T-helper 9 cell (primary cell): Measurements from ENCODE around the gene RIMKLB.
"Not testable (repeated sequence)": the region's sequence is repeated elsewhere in the genome, so short reads cannot be mapped to it uniquely, and the experiment has no call there.

Source experiments
- DNase-seq: peaks from one replicate; pipeline ENCODE4 v3.0.0-alpha.2; 2020

The RIMKLB gene

DNA sequence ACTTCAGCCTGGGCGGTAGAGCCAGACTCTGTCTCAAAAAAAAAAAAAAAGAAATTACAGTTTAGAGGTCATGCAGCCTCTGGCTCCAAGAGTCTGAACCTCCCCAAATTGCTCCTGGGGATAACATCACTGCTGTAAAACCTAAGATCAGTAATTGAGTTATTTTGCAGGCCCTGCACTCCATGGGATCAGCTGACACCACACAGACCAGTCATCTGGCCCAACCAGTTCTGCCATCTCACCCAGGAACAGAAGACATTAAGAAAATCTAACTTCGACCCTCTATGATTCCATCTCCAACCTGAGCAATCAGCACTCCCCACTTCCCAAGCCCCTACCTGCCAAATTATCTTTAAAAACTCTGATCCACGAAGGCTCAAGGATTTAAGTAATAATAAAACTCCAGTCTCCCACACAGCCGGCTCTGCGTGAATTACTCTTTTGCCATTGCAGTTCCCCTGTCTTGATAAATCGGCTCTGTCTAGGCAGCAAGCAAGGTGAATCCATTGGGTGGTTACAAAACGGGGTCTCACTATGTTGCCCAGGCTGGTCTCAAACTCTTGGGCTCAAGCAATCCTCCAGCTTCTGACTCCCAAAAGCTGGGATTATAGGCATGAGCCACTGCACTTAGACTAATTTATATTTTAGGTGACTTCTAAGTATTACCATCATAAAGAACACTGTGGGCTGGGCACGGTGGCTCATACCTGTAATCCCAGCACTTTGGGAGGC lies 123.1 kb downstream of the RIMKLB start:
- not testable (repeated sequence) for DNase-seq

DNA sequence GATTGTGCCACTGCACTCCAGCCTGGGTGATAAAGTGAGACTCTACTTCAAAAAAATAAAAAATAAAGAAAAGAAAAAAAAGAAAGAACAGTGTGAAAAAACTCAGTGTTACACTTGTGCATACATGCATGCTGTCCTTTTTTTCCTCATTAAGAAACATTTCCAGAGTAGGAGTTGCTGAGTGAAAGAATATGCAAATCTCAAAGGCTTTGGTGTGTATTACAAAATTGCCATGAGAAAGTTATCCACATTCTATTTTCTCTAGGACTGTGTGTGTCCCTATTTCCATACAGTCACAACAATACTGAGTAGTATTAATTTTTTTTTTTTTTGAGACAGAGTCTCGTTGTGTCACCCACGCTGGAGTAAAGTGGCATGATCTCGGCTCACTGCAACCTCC lies 123.8 kb downstream of the RIMKLB start:
- DNase-seq: no peak

DNA sequence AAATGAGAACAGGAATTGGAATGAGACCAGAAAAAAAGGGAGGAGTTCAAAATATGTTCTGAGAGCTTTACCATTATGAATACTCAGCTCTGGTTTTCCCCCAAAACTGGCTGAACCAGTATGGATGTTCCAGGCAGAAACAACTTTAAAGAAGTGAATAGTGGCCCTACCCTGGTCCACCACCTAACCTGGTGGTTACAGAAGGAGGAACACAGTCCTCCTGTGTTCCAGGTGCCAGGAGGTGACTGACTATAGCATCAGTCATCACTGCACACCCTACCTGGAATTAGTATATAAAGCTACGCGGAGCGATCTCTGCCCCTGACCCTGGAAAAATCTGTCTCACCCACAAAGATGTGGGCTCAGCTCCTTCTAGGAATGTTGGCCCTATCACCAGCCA lies 124.5 kb downstream of the RIMKLB start, which contains the start of gene A2ML1:
TSS of gene A2ML1 (plus strand) at position 324 of the 400 bp plus-strand sequence. CDS start at position 355, 31 bp downstream.
- no peak for DNase-seq

DNA sequence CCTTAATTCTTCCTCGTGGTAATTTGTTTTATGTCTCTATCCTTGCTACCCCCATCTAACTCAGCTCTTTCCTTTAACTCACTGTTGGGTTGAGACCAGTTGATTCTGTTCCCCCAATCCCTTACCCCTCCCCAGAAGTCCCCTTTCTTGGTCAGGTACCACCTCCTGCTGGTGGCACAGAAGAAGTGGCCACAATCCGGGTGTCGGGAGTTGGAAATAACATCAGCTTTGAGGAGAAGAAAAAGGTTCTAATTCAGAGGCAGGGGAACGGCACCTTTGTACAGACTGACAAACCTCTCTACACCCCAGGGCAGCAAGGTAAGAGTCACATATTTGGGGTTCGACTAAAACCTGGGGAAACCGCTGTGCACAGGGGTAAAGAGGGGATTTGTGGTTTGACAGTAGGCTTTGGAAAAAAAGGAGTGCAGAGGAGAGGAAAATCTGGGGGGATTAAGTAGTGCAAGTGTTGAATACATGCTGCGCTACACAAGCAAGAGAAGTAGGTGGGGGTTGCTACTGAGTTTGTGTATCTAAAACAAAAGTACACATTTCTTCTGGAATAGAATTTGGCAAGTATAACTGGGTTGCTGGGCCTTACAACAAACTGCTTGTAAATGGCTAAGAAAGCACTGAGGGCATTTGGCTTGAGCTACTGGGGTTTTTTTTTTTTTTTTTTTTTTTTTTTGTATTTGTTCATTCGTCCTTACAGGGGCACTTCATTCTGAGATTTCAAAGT lies 125.9 kb downstream of the RIMKLB start:
- no peak for DNase-seq

DNA sequence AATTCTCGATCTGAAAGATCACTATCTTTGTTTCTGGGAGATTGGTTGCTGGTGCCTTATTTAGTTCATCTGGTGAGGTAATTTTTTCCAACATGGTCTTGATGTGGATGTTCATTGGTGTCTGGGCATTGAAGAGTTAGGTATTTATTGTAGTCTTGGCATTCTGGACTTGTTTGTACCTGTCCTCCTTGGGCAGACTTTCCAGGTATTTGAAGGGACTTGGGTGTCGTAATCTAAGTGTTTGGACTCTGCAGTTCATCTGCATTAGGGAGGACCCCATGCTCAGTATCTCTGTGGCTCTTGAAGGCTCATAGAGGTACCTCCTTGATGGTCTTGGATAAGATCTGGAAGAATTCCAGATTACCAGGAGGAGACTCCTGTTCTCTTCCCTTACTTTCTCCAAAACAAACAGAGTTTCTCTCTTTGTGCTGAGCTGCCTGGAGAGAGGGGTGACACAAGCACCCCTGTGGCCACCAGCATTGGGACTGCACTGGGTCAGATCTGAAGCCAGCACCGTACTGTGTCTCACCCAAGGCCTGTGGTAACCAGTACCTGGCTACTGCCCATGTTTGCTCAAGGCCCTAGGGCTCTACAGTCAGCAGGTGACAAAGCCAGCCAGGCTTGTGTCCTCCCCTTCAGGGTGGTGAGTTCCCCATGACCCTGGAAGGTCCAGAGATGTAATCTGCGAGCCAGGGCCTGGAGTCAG lies 129.9 kb downstream of the RIMKLB start:
- DNase-seq: no peak

DNA sequence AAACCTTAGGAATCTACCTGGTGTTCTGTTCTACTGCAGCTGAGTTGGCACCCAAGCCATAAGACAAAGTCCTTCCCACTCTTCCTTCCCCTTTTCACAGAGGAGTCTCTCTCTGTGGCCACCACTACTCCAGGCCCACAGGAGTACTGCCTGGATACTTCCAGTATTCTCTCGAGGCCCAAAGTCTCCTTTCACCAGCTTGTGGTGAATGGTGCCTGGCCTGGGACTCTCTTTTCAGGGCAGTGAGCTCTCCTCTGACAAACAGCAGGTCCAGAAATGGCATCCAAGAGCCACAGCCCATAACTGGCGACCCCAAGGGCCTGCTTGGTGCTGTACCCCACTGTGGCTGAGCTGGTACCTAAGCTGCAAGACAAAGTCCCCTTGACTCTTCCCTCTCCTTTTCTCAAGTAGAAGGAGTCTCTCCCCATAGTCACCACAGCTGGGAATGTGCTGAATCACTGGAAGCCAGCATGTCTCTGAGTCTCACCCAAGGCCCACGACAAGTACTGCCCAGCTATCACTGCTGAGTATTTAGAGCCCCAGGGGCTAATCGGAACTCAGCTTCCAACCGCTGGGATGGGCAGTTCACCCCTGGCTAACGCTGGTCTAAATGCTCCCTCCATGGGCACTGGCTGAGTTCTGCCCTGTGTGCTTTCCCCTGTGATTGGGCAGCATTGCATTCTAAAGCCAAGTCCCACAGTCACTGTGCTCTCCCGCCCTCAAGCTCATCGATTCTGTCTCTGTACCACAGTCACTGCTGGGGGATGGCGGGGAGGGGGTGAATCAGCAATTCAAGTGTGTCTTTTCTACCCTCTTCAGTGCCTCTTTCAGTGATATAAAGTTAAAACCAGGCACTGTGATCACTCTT lies 130.7 kb downstream of the RIMKLB start:
- no peak for DNase-seq

DNA sequence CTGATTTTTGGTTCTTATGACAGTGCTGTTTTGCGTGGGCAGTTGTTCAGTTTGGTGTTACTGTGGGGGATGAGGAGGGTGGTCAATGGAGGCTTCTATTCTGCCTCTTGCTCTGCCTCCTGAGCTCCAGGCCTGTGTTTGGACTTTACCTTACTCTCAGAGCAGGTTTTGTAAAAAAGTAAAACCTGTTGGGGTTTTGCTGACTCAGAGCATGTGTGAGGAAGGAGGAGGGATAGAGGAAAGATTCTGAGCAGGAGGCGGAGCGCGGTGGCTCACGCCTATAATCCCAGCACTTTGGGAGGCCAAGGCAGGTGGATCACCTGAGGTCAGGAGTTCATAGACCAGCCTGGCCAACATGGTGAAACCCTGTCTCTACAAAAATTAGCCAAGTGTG lies 131.3 kb downstream of the RIMKLB start:
- DNase-seq: no peak

DNA sequence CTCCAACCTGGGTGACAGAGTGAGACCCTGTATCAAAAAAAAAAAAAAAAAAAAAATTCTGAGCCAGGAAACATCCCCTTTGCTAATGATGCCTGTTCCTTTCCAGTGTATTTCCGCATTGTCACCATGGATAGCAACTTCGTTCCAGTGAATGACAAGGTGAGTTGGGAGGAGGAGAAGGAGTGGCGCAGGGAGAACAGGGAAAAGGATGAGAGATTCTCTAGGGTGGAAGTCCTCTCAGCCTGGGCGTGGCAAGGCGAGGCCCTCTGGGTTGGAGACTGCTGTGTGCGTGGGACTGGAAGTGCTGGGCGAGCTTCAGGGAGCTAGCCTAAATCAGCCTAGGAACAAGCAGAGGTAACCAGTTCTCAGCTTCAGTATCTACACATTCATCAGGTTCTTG lies 131.8 kb downstream of the RIMKLB start:
- no peak for DNase-seq

DNA sequence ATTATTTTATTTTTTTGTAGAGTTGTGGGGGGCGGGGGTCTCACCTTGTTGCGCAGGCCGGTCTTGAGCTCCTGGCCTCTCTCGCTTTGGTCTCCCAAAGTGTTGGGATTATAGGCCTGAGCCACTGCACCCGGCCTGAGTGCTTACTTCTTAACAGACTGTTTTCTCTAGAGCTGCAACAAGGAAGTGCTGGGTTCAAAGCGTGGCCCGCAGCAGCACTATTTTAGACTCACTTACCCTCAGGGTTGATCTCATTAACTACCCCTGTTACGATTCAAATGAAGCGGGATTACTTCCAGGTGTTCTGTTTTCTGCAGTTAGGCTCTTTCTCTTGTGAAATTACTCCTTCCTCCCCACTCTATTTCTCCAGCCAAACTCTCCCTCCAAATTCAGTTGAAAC lies 133.3 kb downstream of the RIMKLB start:
- DNase-seq: no peak

DNA sequence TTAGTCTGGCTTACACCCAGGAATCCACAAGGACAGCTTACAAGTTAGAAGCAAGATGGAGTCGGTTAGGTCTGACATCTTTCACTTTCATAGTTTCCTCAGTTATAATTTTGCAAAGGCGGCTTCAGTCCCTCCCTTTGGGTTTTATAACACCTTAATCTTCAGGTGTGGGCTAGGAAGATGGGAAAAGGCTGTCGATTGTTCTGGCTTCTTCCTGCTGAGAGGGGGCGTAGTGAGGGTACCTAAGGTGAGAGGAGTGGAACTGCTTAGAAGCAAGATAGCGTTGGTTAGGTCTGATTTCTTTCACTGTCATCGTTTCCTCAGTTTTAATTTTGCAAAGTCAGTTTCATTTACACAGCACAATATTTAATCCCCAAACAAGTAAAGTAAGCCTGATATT lies 134.7 kb downstream of the RIMKLB start:
- DNase-seq: no peak
